HepG2 (cell line): ENCODE results near the gene HUNK. TPM values are rescaled to one million over a fixed set of nuclear protein-coding genes. Genes with fewer than 3 reads are reported as not detected.
A peak's percentile ranks its signal among the peaks of the same experiment; 100 is the strongest.

Source experiments
- ATAC-seq: fragments of 200-7000 bp; cut with Tn5 transposase; 3 replicates; pipeline ENCODE4 v1.9.1; 2020; ENCODE audit warnings: mild to moderate bottlenecking, moderate library complexity
- BruUV-seq: library from RNA; stranded (reverse); fragments of 400-500 nt; replicated peaks from 2 replicates; lab custom pipeline; 2021; lab: Mats Ljungman, UMichigan
- CTCF ChIA-PET: fragments of 300-600 bp; formaldehyde crosslinking; extraction: SDS; loops from one replicate; lab custom pipeline; 2021; ENCODE audit warnings: low total read pairs, inconsistent platforms, low intra/inter-chr PET ratio; lab: Yijun Ruan, JAX
- POLR2A ChIA-PET: fragments of 350-600 bp; sonication (Branson Sonifier 250); formaldehyde crosslinking; loops from one replicate; lab custom pipeline; 2020; ENCODE audit warnings: antibody characterized with exemption, inconsistent platforms; lab: Yijun Ruan, JAX
- DNase-seq: peaks from one replicate; pipeline ENCODE4 v3.0.0-alpha.2; 2015; ENCODE audit warnings: low spot score
- FAIRE-seq: peaks from 3 replicates; lab custom pipeline; 2011; peaks lifted over from hg19 to GRCh38; lab: Jason Lieb, UNC
- H2AFZ ChIP-seq: one replicate; pipeline ENCODE4 v1.6.1; 2011; ENCODE audit warnings: low read length, inconsistent platforms
- H3K27ac ChIP-seq: fragments of 300-600 bp; 3 replicates; pipeline ENCODE4 v1.8.0; 2011; ENCODE audit warnings: mixed run types, mild to moderate bottlenecking, mixed read lengths, low read length, inconsistent platforms; ENCODE audit not compliant: insufficient read depth; ENCODE audit errors: extremely low read length
- H3K27me3 ChIP-seq, 2 experiments: fragments of 200-600 bp in 1 of 2; 2 replicates in 1 of 2; 3 replicates in 1 of 2; pipeline versions ENCODE4 v1.6.0 to v1.8.0; 2011; ENCODE audit warnings: low read length in 2 of 2, mild to moderate bottlenecking in 2 of 2, moderate library complexity in 2 of 2, inconsistent platforms in 1 of 2; ENCODE audit not compliant: insufficient read depth in 2 of 2, control insufficient read depth in 1 of 2
- H3K36me3 ChIP-seq, 2 experiments: fragments of 200-600 bp in 1 of 2; replicated peaks in 1 of 2; 2 replicates in 1 of 2; 3 replicates in 1 of 2; pipeline versions ENCODE4 v1.5.1 to v1.8.0; 2011; ENCODE audit warnings: low read length in 2 of 2, inconsistent platforms in 1 of 2; ENCODE audit not compliant: insufficient read depth in 2 of 2, control insufficient read depth in 1 of 2
- H3K4me1 ChIP-seq: 2 replicates; pipeline ENCODE4 v1.5.1; 2012; ENCODE audit warnings: low read length, inconsistent platforms; ENCODE audit not compliant: insufficient read depth
- H3K4me2 ChIP-seq: 2 replicates; pipeline ENCODE4 v1.6.0; 2011; ENCODE audit warnings: low read depth, low read length, inconsistent platforms
- H3K4me3 ChIP-seq, 3 experiments: fragments of 200-600 bp in 1 of 3; sonication (generic), shearing (Covaris generic) in 1 of 3; replicated peaks in 1 of 3; 2 replicates each; pipeline ENCODE4 v1.5.1; 2011 to 2016; ENCODE audit warnings: low read length in 3 of 3, inconsistent platforms in 2 of 3, low read depth in 2 of 3, mild to moderate bottlenecking in 2 of 3, control low read depth in 1 of 3, mixed read lengths in 1 of 3; ENCODE audit not compliant: insufficient read depth in 1 of 3
- H3K79me2 ChIP-seq: one replicate; pipeline ENCODE4 v1.6.1; 2011; ENCODE audit warnings: low read length, inconsistent platforms; ENCODE audit not compliant: insufficient read depth
- H3K9ac ChIP-seq: 2 replicates; pipeline ENCODE4 v1.6.0; 2011; ENCODE audit warnings: mild to moderate bottlenecking, low read depth, low read length, inconsistent platforms; ENCODE audit not compliant: insufficient read depth
- H3K9me3 ChIP-seq: 2 replicates; pipeline ENCODE4 v1.5.1; 2012; ENCODE audit warnings: mild to moderate bottlenecking, low read length
- H4K20me1 ChIP-seq: 2 replicates; pipeline ENCODE4 v1.6.0; 2011; ENCODE audit warnings: inconsistent platforms, mild to moderate bottlenecking, low read length, moderate library complexity; ENCODE audit not compliant: insufficient read depth
- BCL3 ChIP-seq: sonication (generic); formaldehyde crosslinking; IDR thresholded peaks from 2 replicates; pipeline ENCODE4 v1.5.1; 2020; ENCODE audit warnings: mild to moderate bottlenecking, missing genetic modification reagents, moderate library complexity
- DNMT3B ChIP-seq: conservative IDR thresholded peaks from 2 replicates; pipeline ENCODE4 v1.6.1; 2016; ENCODE audit warnings: missing biosample characterization, control low read depth
- ELF1 ChIP-seq: sonication (generic); formaldehyde crosslinking; IDR thresholded peaks from 2 replicates; pipeline ENCODE4 v1.4.0; 2020; ENCODE audit warnings: missing genetic modification reagents
- ETS1 ChIP-seq: sonication (generic); formaldehyde crosslinking; IDR thresholded peaks from 2 replicates; pipeline ENCODE4 v1.4.0; 2020; ENCODE audit warnings: missing genetic modification reagents
- HDAC6 ChIP-seq: fragments of 200-600 bp; sonication (generic); IDR thresholded peaks from 2 replicates; pipeline ENCODE4 v1.7.0; 2017; ENCODE audit warnings: mild to moderate bottlenecking, antibody characterized with exemption, low read length, low read depth
- HMG20A ChIP-seq: IDR thresholded peaks from 2 replicates; pipeline ENCODE4 v1.6.1; 2016; ENCODE audit warnings: borderline replicate concordance
- PPARG ChIP-seq: conservative IDR thresholded peaks from 2 replicates; pipeline ENCODE4 v1.6.1; 2016; ENCODE audit warnings: missing biosample characterization, missing genetic modification reagents
- PRDM10 ChIP-seq: sonication (generic); formaldehyde crosslinking; IDR thresholded peaks from 2 replicates; pipeline ENCODE4 v1.4.0; 2020; ENCODE audit warnings: low read depth, missing genetic modification reagents
- RXRA ChIP-seq: sonication (generic); formaldehyde crosslinking; IDR thresholded peaks from 2 replicates; pipeline ENCODE4 v1.5.1; 2020; ENCODE audit warnings: missing genetic modification reagents
- TFDP2 ChIP-seq: sonication (generic); formaldehyde crosslinking; IDR thresholded peaks from 2 replicates; pipeline ENCODE4 v1.4.0; 2020; ENCODE audit warnings: missing genetic modification reagents
- ZNF446 ChIP-seq: sonication (generic); formaldehyde crosslinking; IDR thresholded peaks from 2 replicates; pipeline ENCODE4 v1.5.0; 2020; ENCODE audit warnings: mild to moderate bottlenecking, missing genetic modification reagents
- ZNF629 ChIP-seq: sonication (generic); formaldehyde crosslinking; conservative IDR thresholded peaks from 2 replicates; pipeline ENCODE4 v1.5.0; 2020; ENCODE audit warnings: missing genetic modification reagents
- ZNF639 ChIP-seq: conservative IDR thresholded peaks from 2 replicates; pipeline ENCODE4 v1.6.1; 2018; ENCODE audit warnings: missing genetic modification reagents
- ZNF879 ChIP-seq: sonication (generic); formaldehyde crosslinking; IDR thresholded peaks from 2 replicates; pipeline ENCODE4 v1.8.1; 2023; ENCODE audit warnings: missing genetic modification reagents
- WGBS: methylation state at CpG from one replicate; pipeline ENCODE4 v1.1.6; 2017; ENCODE audit warnings: low lambda C conversion rate; 5-methylcytosine and 5-hydroxymethylcytosine counted together
- in situ Hi-C: cut with HindIII; loops from 2 replicates; pipeline ENCODE4 v1.10.0; 2017; ENCODE audit warnings: low pct_unique_long_range_greater_than_20kb; ENCODE audit not compliant: extremely low pct_ligation_motif_present
- intact Hi-C: fragments of 100-400 bp; cut with micrococcal nuclease; formaldehyde crosslinking; loops from one replicate; pipeline ENCODE4 v1.10.0; 2022; ENCODE audit not compliant: unreplicated experiment
- polyA plus RNA-seq, 8 experiments: library from polyadenylated mRNA; depleted of rRNA in 3 of 8; stranded (reverse) in 7 of 8; unstranded in 1 of 8; fragments of >200 nt; fragmentation: Illumina TruSeq in 4 of 8; extraction: Trizol in 4 of 8; gene quantifications; 2 replicates each; pipeline versions ENCODE4 v1.2.1 to v1.2.3, GENCODE V29; 2011 to 2016; ENCODE audit warnings: low read depth in 4 of 8, missing spikeins in 1 of 8, mixed read lengths in 1 of 8; ENCODE audit not compliant: insufficient read depth in 1 of 8
- total RNA-seq, 5 experiments: library from RNA; depleted of rRNA; stranded (reverse); fragments of >200 nt; fragmentation: Illumina TruSeq; extraction: Trizol; gene quantifications; 2 replicates each; pipeline ENCODE4 v1.2.3, GENCODE V29; 2016; ENCODE audit warnings: low read depth in 1 of 5

HUNK gene
- total and polyA plus RNA-seq, 2 of the 13 experiments (the other 11 are each of a cell fraction or from before 2014, with no cell fraction given), result 1.8 to 1.9 TPM

GRCh38 chr21:31865429-31865970 is 7.3 kb upstream of the HUNK start:
- no peaks in the 10 kb centered on the region for H3K36me3 ChIP-seq
- H3K9ac ChIP-seq, result no peak overlapping the region
- H3K4me1 ChIP-seq, result no peaks in the 10 kb centered on the region; the same call in 1 of the 2 replicates
- H3K4me2 ChIP-seq, result no peak overlapping the region
- ChIA-PET CTCF (interaction anchor here (3.8 kb wide), 1 partner anchor 392 kb away, joined by 35 read pairs; no protein-coding TSS in a partner anchor), POLR2A (interaction anchor here (1.2 kb wide), 1 partner anchor 392 kb away, joined by 3 read pairs; no protein-coding TSS in a partner anchor)
- in situ Hi-C loops (loop anchor here (5.0 kb wide), 1 partner anchor 397 kb away; no protein-coding TSS in a partner anchor), intact Hi-C loops (loop anchor here (10.0 kb wide), 1 partner anchor 239 kb away; no protein-coding TSS in a partner anchor)
- 61% methylated on average over 11 of the region's 11 CpGs for WGBS
- DNase-seq (no peak), ATAC-seq (0 out of 3 replicates have a peak, but pooled peaks have one; percentile 18), FAIRE-seq (no peak)
- no peak overlapping the region for H2AFZ ChIP-seq
- no peaks in the 10 kb centered on the region for H3K9me3 ChIP-seq
- H3K27me3 ChIP-seq, result peaks cover 0 to 14% of the 10 kb centered on the region in 2 experiments; a peak in 3 of 5 replicates
- no peak overlapping the region for H3K27ac ChIP-seq
- H3K4me3 ChIP-seq, result no peak overlapping the region
- H4K20me1 ChIP-seq, result no peaks in the 10 kb centered on the region
- no TSS peak for BruUV-seq
- no peaks in the 10 kb centered on the region for H3K79me2 ChIP-seq
- TF ChIP-seq PPARG (CRISPR knock-in tag) (no peak), DNMT3B (CRISPR knock-in tag) (no peak), ZNF639 (CRISPR knock-in tag) (no peak), HMG20A (CRISPR knock-in tag) (no peak), ZNF629 (CRISPR knock-in tag) (no peak), HDAC6 (no peak), ZNF879 (no peak), ETS1 (CRISPR knock-in tag) (no peak), RXRA (CRISPR knock-in tag) (no peak), BCL3 (CRISPR knock-in tag) (no peak), PRDM10 (no peak), TFDP2 (CRISPR knock-in tag) (no peak), ZNF446 (CRISPR knock-in tag) (no peak), ELF1 (no peak)
